ENCODE results near the gene OR2A42. TPM values are rescaled to one million over a fixed set of nuclear protein-coding genes. Genes with fewer than 3 reads are reported as not detected.
"Not testable (repeated sequence)": the region's sequence is repeated elsewhere in the genome, so short reads cannot be mapped to it uniquely, and the experiment has no call there.

OR2A42 gene
- total RNA-seq, 2 experiments from 2014 or later: not detected

- H4K20me1 ChIP-seq (ENCODE audit: insufficient read depth, low read length); H3K27ac ChIP-seq (ENCODE audit: low read depth, low read length, poor library complexity, severe bottlenecking); H3K79me2 ChIP-seq (ENCODE audit: insufficient read depth, low read depth, low read length); intact Hi-C loops (cut with micrococcal nuclease; ENCODE audit: unreplicated experiment); H3K9me2 ChIP-seq (ENCODE audit: insufficient read depth, low read length); H3K4me1 ChIP-seq (ENCODE audit: insufficient read depth, low read length, poor library complexity, severe bottlenecking); H2AFZ ChIP-seq (ENCODE audit: low read length); H3K4me3 ChIP-seq (ENCODE audit: low read depth, low read length, poor library complexity, severe bottlenecking); H3K4me2 ChIP-seq (ENCODE audit: low read length); CTCF ChIA-PET (ENCODE audit: unreplicated experiment); H3K9me3 ChIP-seq (ENCODE audit: low read length); H3K36me3 ChIP-seq (ENCODE audit: insufficient read depth, low read length); BruUV-seq (replicated peaks); DNase-seq (ENCODE audit: low spot score); POLR2A ChIA-PET: not testable (repeated sequence)
Measured at GRCh38 chr7:144275281-144275680, 35.9 kb upstream of the OR2A42 start.

- BruUV-seq (replicated peaks); H3K79me2 ChIP-seq (ENCODE audit: insufficient read depth, low read depth, low read length); CTCF ChIA-PET (ENCODE audit: unreplicated experiment); DNase-seq (ENCODE audit: low spot score); H3K9me3 ChIP-seq (ENCODE audit: low read length); H3K36me3 ChIP-seq (ENCODE audit: insufficient read depth, low read length); POLR2A ChIA-PET; intact Hi-C loops (cut with micrococcal nuclease; ENCODE audit: unreplicated experiment); H3K4me1 ChIP-seq (ENCODE audit: insufficient read depth, low read length, poor library complexity, severe bottlenecking); H3K27ac ChIP-seq (ENCODE audit: low read depth, low read length, poor library complexity, severe bottlenecking); H3K9me2 ChIP-seq (ENCODE audit: insufficient read depth, low read length); H3K4me2 ChIP-seq (ENCODE audit: low read length); H3K4me3 ChIP-seq (ENCODE audit: low read depth, low read length, poor library complexity, severe bottlenecking); H4K20me1 ChIP-seq (ENCODE audit: insufficient read depth, low read length); H2AFZ ChIP-seq (ENCODE audit: low read length): not testable (repeated sequence)
Measured at GRCh38 chr7:144269188-144269587, 29.8 kb upstream of the OR2A42 start, which contains the start of gene CTAGE8. TSS of gene CTAGE8 (minus strand) at chr7:144269288. CDS start at chr7:144269250, 38 bp downstream.

- H3K9me3 ChIP-seq (ENCODE audit: low read length); H3K4me1 ChIP-seq (ENCODE audit: insufficient read depth, low read length, poor library complexity, severe bottlenecking); intact Hi-C loops (cut with micrococcal nuclease; ENCODE audit: unreplicated experiment); DNase-seq (ENCODE audit: low spot score); H3K4me2 ChIP-seq (ENCODE audit: low read length); BruUV-seq (replicated peaks); CTCF ChIA-PET (ENCODE audit: unreplicated experiment); H3K9me2 ChIP-seq (ENCODE audit: insufficient read depth, low read length); H2AFZ ChIP-seq (ENCODE audit: low read length); POLR2A ChIA-PET; H3K4me3 ChIP-seq (ENCODE audit: low read depth, low read length, poor library complexity, severe bottlenecking); H3K36me3 ChIP-seq (ENCODE audit: insufficient read depth, low read length); H3K79me2 ChIP-seq (ENCODE audit: insufficient read depth, low read depth, low read length); H3K27ac ChIP-seq (ENCODE audit: low read depth, low read length, poor library complexity, severe bottlenecking); H4K20me1 ChIP-seq (ENCODE audit: insufficient read depth, low read length): not testable (repeated sequence)
Measured at GRCh38 chr7:144264692-144265091, 25.3 kb upstream of the OR2A42 start, which contains the start of gene OR2A7. TSS of gene OR2A7 (minus strand) at chr7:144264792. CDS start at chr7:144259628, 5,164 bp downstream.

- BruUV-seq (replicated peaks); H2AFZ ChIP-seq (ENCODE audit: low read length); H3K9me2 ChIP-seq (ENCODE audit: insufficient read depth, low read length); POLR2A ChIA-PET; DNase-seq (ENCODE audit: low spot score); H4K20me1 ChIP-seq (ENCODE audit: insufficient read depth, low read length); H3K9me3 ChIP-seq (ENCODE audit: low read length); intact Hi-C loops (cut with micrococcal nuclease; ENCODE audit: unreplicated experiment); H3K79me2 ChIP-seq (ENCODE audit: insufficient read depth, low read depth, low read length); H3K4me3 ChIP-seq (ENCODE audit: low read depth, low read length, poor library complexity, severe bottlenecking); CTCF ChIA-PET (ENCODE audit: unreplicated experiment); H3K4me2 ChIP-seq (ENCODE audit: low read length); H3K4me1 ChIP-seq (ENCODE audit: insufficient read depth, low read length, poor library complexity, severe bottlenecking); H3K27ac ChIP-seq (ENCODE audit: low read depth, low read length, poor library complexity, severe bottlenecking); H3K36me3 ChIP-seq (ENCODE audit: insufficient read depth, low read length): not testable (repeated sequence)
Measured at GRCh38 chr7:144262128-144262527, 22.7 kb upstream of the OR2A42 start.

- H3K27ac ChIP-seq (ENCODE audit: low read depth, low read length, poor library complexity, severe bottlenecking); H3K9me2 ChIP-seq (ENCODE audit: insufficient read depth, low read length); H3K36me3 ChIP-seq (ENCODE audit: insufficient read depth, low read length); BruUV-seq (replicated peaks); H3K9me3 ChIP-seq (ENCODE audit: low read length); H3K79me2 ChIP-seq (ENCODE audit: insufficient read depth, low read depth, low read length); CTCF ChIA-PET (ENCODE audit: unreplicated experiment); intact Hi-C loops (cut with micrococcal nuclease; ENCODE audit: unreplicated experiment); POLR2A ChIA-PET; H4K20me1 ChIP-seq (ENCODE audit: insufficient read depth, low read length); DNase-seq (ENCODE audit: low spot score); H3K4me2 ChIP-seq (ENCODE audit: low read length); H2AFZ ChIP-seq (ENCODE audit: low read length); H3K4me1 ChIP-seq (ENCODE audit: insufficient read depth, low read length, poor library complexity, severe bottlenecking); H3K4me3 ChIP-seq (ENCODE audit: low read depth, low read length, poor library complexity, severe bottlenecking): not testable (repeated sequence)
Measured at GRCh38 chr7:144259067-144259466, 19.7 kb upstream of the OR2A42 start.
